Stimulated activated CD4-positive, alpha-beta T cell treated with anti-CD3 and anti-CD28 coated beads, TNF-alpha, amount 100 ng/mL, for 48 hours (primary cell): ENCODE results near the gene DNMT3A.
"Not testable (repeated sequence)": the region's sequence is repeated elsewhere in the genome, so short reads cannot be mapped to it uniquely, and the experiment has no call there.

Source experiments
- DNase-seq, 3 donors: peaks; one replicate each; pipeline ENCODE4 v3.0.0-alpha.2; 2020; ENCODE audit warnings: low read depth in 3 of 3

DNMT3A gene

GRCh38 chr2:25210923-25211322 is 130.8 kb downstream of the DNMT3A start:
- DNase-seq: not testable (repeated sequence)

- no peak for DNase-seq
Measured at GRCh38 chr2:25207078-25207545, 134.6 kb downstream of the DNMT3A start.

DNA sequence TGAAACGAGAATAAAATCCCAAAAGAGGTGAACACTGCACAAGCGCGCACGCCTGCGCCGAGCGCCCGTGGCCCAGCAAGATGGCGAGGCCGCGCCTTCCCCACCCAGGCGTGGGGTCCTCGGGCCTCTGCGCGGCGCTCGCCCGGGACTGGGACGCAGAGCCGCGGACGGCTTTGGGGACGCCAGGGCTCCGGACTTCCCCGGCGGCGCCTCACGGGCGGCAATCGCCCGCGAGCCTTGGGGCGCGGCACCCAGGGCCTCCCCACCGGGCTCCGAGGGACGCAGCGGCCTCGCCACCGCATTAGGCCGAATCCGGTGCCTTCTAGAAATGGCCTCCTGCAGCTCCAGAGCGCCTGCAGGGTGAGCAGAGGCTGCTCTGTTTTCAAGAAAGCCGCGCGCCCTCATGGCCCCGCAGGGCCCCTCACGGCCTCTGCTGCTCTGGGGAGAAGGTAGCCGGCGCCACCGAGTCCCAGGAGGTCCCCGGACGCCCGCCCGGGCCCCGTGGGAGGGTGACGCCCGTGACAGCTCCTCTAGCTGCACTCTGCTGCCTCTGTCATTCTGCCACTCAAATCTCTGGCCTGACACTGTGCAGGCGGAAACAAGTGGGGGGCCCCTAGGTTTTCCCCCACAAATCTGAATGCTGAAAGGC is 137.4 kb downstream of the DNMT3A start:
- no peak for DNase-seq

- DNase-seq: no peak
Measured at GRCh38 chr2:25202275-25202674, 139.4 kb downstream of the DNMT3A start.

GRCh38 chr2:25201794-25202193 is 139.9 kb downstream of the DNMT3A start:
- DNase-seq: no peak

DNA sequence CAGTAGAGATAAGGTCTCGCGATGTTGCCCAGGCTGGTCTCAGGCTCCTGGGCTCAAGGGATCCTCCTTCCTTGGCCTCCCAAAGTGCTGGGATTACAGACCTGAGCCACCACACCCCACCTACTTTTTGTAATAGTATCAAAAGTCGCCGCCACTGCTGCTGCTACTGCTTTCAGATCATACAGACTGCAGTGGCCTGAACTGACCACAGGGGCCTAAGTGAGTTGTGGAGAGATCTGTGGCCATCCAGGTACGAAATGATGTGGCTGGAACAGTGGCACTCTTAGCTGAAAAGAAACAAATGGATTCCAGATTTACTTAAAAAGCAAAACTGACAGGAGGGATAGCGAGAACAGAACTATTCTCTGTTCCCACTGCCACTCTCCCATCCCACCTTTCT is 140.5 kb downstream of the DNMT3A start:
- no peak for DNase-seq

- DNase-seq: no peak
Measured at GRCh38 chr2:25198576-25198975, 143.1 kb downstream of the DNMT3A start.

- DNase-seq: no peak
Measured at GRCh38 chr2:25198209-25198525, 143.6 kb downstream of the DNMT3A start.

GRCh38 chr2:25197336-25198208 is 144.2 kb downstream of the DNMT3A start:
- no peak for DNase-seq

DNA sequence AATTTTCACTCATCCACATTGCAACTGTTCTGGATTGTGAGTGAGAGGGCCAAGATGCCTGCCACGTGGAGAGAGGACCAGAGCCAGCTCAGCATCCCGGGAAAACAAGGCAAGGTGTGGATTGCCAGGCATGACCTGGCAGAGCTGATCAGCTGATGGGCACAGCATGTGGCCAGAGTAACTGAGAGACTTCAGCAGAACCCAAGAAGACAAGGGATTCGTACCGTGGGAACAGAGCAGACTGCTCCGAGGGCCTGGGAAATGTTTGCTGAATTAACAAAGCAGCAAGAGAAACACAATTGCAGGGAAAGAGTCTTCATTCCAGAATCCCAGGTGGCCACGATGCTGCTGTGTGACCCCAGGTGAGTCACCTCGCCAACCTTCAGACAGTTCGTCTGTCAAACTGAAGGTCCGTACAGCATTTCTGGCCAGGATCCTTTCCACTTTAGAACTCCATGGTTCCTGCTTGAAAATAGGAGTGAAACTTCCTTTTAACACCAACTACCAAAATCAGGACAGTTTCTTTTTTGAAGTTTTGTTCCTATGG is 147.1 kb downstream of the DNMT3A start:
- no peak for DNase-seq

- DNase-seq: no peak
Measured at GRCh38 chr2:25190536-25190935, 151.2 kb downstream of the DNMT3A start.

- no peak for DNase-seq
Measured at GRCh38 chr2:25188405-25188804, 153.3 kb downstream of the DNMT3A start.

GRCh38 chr2:25187729-25188350 is 153.9 kb downstream of the DNMT3A start:
- DNase-seq: no peak

DNA sequence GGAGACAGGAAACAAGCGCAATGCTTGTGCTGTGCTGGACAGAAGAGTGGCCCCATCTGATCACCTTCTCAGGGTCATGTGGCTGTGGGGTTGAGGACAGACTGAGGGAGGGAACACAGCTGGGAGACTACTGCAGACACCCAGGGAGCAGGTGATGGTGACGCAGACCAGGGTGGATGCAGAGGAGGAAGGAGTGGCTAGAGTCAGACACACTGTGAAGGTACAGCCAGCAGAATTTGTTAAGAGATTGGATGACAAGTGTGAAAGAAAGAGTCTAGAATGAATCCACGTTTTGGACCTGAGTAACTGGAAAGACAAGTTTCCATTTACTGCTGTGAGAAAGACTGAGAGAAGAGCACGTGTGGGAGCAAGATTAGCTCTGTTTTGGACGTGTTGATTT is 157.5 kb downstream of the DNMT3A start:
- DNase-seq: no peak

GRCh38 chr2:25178976-25179375 is 162.7 kb downstream of the DNMT3A start:
- DNase-seq: no peak
